Esophagus muscularis mucosa (tissue), 4 donors: ENCODE measurements around the gene MYADML2. TPM values are rescaled to one million over a fixed set of nuclear protein-coding genes. Genes with fewer than 3 reads are reported as not detected.
"Not testable (repeated sequence)": the region's sequence is repeated elsewhere in the genome, so short reads cannot be mapped to it uniquely, and the experiment has no call there.

Experiments
- DNase-seq: peaks from one replicate; pipeline ENCODE4 v3.0.0-alpha.2; 2017; ENCODE audit errors: extremely low spot score
- H3K27ac ChIP-seq, 4 donors: fragments of 200-600 bp; sonication (generic); replicated peaks in 1 of 4; 1 replicate in 3 of 4; 2 replicates in 1 of 4; pipeline ENCODE4 v1.5.1; 2016 to 2019; ENCODE audit warnings: mild to moderate bottlenecking in 1 of 4
- H3K27me3 ChIP-seq, 4 donors: fragments of 200-600 bp; sonication (generic); one replicate each; pipeline versions ENCODE4 v1.5.1 to v1.6.0; 2016 to 2019
- H3K36me3 ChIP-seq, 4 donors: fragments of 200-600 bp; sonication (generic); one replicate each; pipeline ENCODE4 v1.5.1; 2016 to 2019
- H3K4me1 ChIP-seq, 4 donors: fragments of 200-600 bp; sonication (generic); one replicate each; pipeline ENCODE4 v1.5.1; 2016 to 2019
- H3K4me3 ChIP-seq, 4 donors: fragments of 200-600 bp; sonication (generic); 1 replicate in 2 of 4; 2 replicates in 2 of 4; pipeline ENCODE4 v1.5.1; 2016 to 2019; ENCODE audit warnings: mild to moderate bottlenecking in 4 of 4, moderate library complexity in 1 of 4
- H3K9me3 ChIP-seq, 4 donors: fragments of 200-600 bp; sonication (generic); 1 replicate in 3 of 4; 2 replicates in 1 of 4; pipeline ENCODE4 v1.5.1; 2016 to 2019
- CTCF ChIP-seq, 3 experiments: fragments of 200-600 bp in 2 of 3; fragments of 450-650 bp in 1 of 3; sonication (generic) in 2 of 3; IDR thresholded peaks; one replicate each; pipeline ENCODE4 v1.5.1; 2017 to 2019; ENCODE audit warnings: antibody characterized with exemption in 3 of 3, mild to moderate bottlenecking in 2 of 3, moderate library complexity in 1 of 3
- EP300 ChIP-seq: sonication (generic); formaldehyde crosslinking; IDR thresholded peaks from one replicate; pipeline ENCODE4 v1.6.1; 2017; ENCODE audit warnings: antibody characterized with exemption
- POLR2A ChIP-seq: fragments of 450-650 bp; IDR thresholded peaks from one replicate; pipeline ENCODE4 v1.6.1; 2017; ENCODE audit warnings: antibody characterized with exemption, moderate library complexity, mild to moderate bottlenecking, low read depth
- POLR2AphosphoS5 ChIP-seq, 2 donors: sonication (generic); formaldehyde crosslinking; IDR thresholded peaks; one replicate each; pipeline ENCODE4 v1.6.1; 2017; ENCODE audit warnings: antibody characterized with exemption in 2 of 2
- WGBS: methylation state at CpG from one replicate; pipeline ENCODE4 v1.1.5; 2018; 5-methylcytosine and 5-hydroxymethylcytosine counted together
- intact Hi-C: fragments of 100-400 bp; cut with DNase I; formaldehyde crosslinking; loops from one replicate; pipeline ENCODE4 v1.15.1; 2023
- total RNA-seq, 4 donors: library from RNA; depleted of rRNA; stranded (reverse); fragments of >200 nt; gene quantifications; one replicate each; pipeline versions ENCODE4 v1.1.0 to v1.2.1, GENCODE V29; 2016

MYADML2 gene
- total RNA-seq, 4 donors from 2014 or later: not detected

- Histone ChIP-seq H3K4me3 (no peak overlapping the region), H3K27me3 (no peaks in the 10 kb centered on the region), H3K9me3 (no peaks in the 10 kb centered on the region), H3K4me1 (peaks cover 7 to 12% (median 10%) of the 10 kb centered on the region in 4 donors), H3K36me3 (peaks cover 24 to 76% (median 59%) of the 10 kb centered on the region in 4 donors), H3K27ac (no peak overlapping the region)
- intact Hi-C loops: no loop called here
- TF ChIP-seq POLR2A (no peak), EP300 (no peak), CTCF (IDR thresholded peaks at IDR 0.05) (no peak), POLR2AphosphoS5 (IDR thresholded peaks at IDR 0.05) (no peak)
- WGBS: 95% methylated on average over 20 of the region's 35 CpGs
- DNase-seq: no peak
These were observed 36.1 kb upstream of the MYADML2 start for GRCh38 chr17:81983011-81983638.

- H3K36me3 ChIP-seq: peaks cover 21 to 62% (median 49%) of the 10 kb centered on the region in 4 donors
These were observed 34.5 kb upstream of the MYADML2 start for GRCh38 chr17:81981511-81981910.

GRCh38 chr17:81980707-81981343, 33.8 kb upstream of the MYADML2 start:
- H3K4me3 ChIP-seq: no peak overlapping the region
- peaks cover 15 to 55% (median 42%) of the 10 kb centered on the region in 4 donors for H3K36me3 ChIP-seq
- H3K27ac ChIP-seq: no peak overlapping the region
- TF ChIP-seq POLR2A (no peak), POLR2AphosphoS5 (IDR thresholded peaks at IDR 0.05) (no peak)
- H3K27me3 ChIP-seq: no peaks in the 10 kb centered on the region
- DNase-seq: no peak
- peaks cover 11 to 26% (median 22%) of the 10 kb centered on the region in 4 donors for H3K4me1 ChIP-seq
- H3K9me3 ChIP-seq: no peaks in the 10 kb centered on the region
- intact Hi-C loops: no loop called here
- WGBS: 84% methylated on average over 9 of the region's 9 CpGs

More at GRCh38 chr17:81981511-81981910, 34.5 kb upstream of the MYADML2 start:
- H3K4me3 ChIP-seq, H3K27ac ChIP-seq, intact Hi-C loops, DNase-seq, H3K27me3 ChIP-seq, H3K9me3 ChIP-seq: not testable (repeated sequence)
- WGBS: 97% methylated on average over 12 of the region's 12 CpGs
- H3K4me1 ChIP-seq: peaks cover 11 to 23% (median 18%) of the 10 kb centered on the region in 4 donors

GRCh38 chr17:81980122-81980521, 33.1 kb upstream of the MYADML2 start:
- no peak for DNase-seq
- Histone ChIP-seq H3K36me3 (peaks cover 8 to 48% (median 35%) of the 10 kb centered on the region in 4 donors), H3K4me1 (peaks cover 11 to 26% (median 22%) of the 10 kb centered on the region in 4 donors), H3K9me3 (no peaks in the 10 kb centered on the region), H3K27ac (no peak overlapping the region), H3K4me3 (no peak overlapping the region), H3K27me3 (no peaks in the 10 kb centered on the region)
- 98% methylated on average over 4 of the region's 4 CpGs for WGBS
- TF ChIP-seq EP300 (no peak), CTCF (IDR thresholded peaks at IDR 0.05) (no peak), POLR2A (no peak), POLR2AphosphoS5 (IDR thresholded peaks at IDR 0.05) (no peak)
- intact Hi-C loops: no loop called here

- H3K4me1 ChIP-seq: peaks cover 11 to 26% (median 22%) of the 10 kb centered on the region in 4 donors
- peaks cover 0 to under 1% (median 0%) of the 10 kb centered on the region in 4 donors for H3K9me3 ChIP-seq
- intact Hi-C loops: no loop called here
- H3K27me3 ChIP-seq: peaks cover 0 to 2% (median 0%) of the 10 kb centered on the region in 4 donors
- peaks cover 0 to 34% (median 22%) of the 10 kb centered on the region in 4 donors for H3K36me3 ChIP-seq
- no peak for TF ChIP-seq CTCF (IDR thresholded peaks at IDR 0.05)
- no peak for TF ChIP-seq EP300
- no peak for TF ChIP-seq POLR2A
- no peak for TF ChIP-seq POLR2AphosphoS5 (IDR thresholded peaks at IDR 0.05)
- DNase-seq: no peak
- H3K4me3 ChIP-seq: peak overlapping the region; percentile 78 to 94 (median 88)
- peak overlapping the region in 1 of 4 donors; percentile 96 for H3K27ac ChIP-seq
- 86% methylated on average over 23 of the region's 27 CpGs for WGBS
These were observed 31.7 kb upstream of the MYADML2 start for GRCh38 chr17:81978524-81979298.
